KMS-11 (cell line): Measurements from ENCODE around the gene ANKRD31.

Experiments used
- H2AFZ ChIP-seq: fragments of 200-600 bp; sonication (generic); 2 replicates; pipeline ENCODE4 v1.6.1; 2016; ENCODE audit warnings: antibody characterized with exemption, mixed run types, low read depth
- H3K27ac ChIP-seq: fragments of 200-600 bp; sonication (generic); 2 replicates; pipeline ENCODE4 v1.6.1; 2016; ENCODE audit warnings: mild to moderate bottlenecking, mixed run types
- H3K27me3 ChIP-seq: fragments of 200-600 bp; sonication (generic); 2 replicates; pipeline ENCODE4 v1.6.1; 2017; ENCODE audit warnings: mild to moderate bottlenecking, low read depth, mixed run types, moderate library complexity; ENCODE audit not compliant: insufficient read depth
- H3K36me3 ChIP-seq: fragments of 200-600 bp; sonication (generic); 2 replicates; pipeline ENCODE4 v1.6.1; 2017; ENCODE audit warnings: mild to moderate bottlenecking, mixed run types; ENCODE audit not compliant: insufficient read depth
- H3K4me1 ChIP-seq: fragments of 200-600 bp; sonication (generic); 2 replicates; pipeline ENCODE4 v1.6.1; 2016; ENCODE audit warnings: mild to moderate bottlenecking, low read depth, mixed run types; ENCODE audit not compliant: poor library complexity, severe bottlenecking
- H3K4me2 ChIP-seq: fragments of 200-600 bp; sonication (generic); 2 replicates; pipeline ENCODE4 v1.7.0; 2016; ENCODE audit warnings: mild to moderate bottlenecking, mixed run types
- H3K4me3 ChIP-seq: fragments of 200-600 bp; sonication (generic); IDR thresholded peaks from 2 replicates; pipeline ENCODE4 v1.6.1; 2017; ENCODE audit warnings: low read depth, low read length, mixed read lengths; ENCODE audit not compliant: insufficient read depth
- H3K79me2 ChIP-seq: fragments of 200-600 bp; sonication (generic); 2 replicates; pipeline ENCODE4 v1.6.1; 2016; ENCODE audit warnings: low read depth, mixed run types; ENCODE audit not compliant: insufficient read depth
- H3K9ac ChIP-seq: fragments of 200-600 bp; sonication (generic); 2 replicates; pipeline ENCODE4 v1.6.1; 2016; ENCODE audit warnings: mild to moderate bottlenecking, mixed run types
- H4K20me1 ChIP-seq: fragments of 200-600 bp; sonication (generic); 2 replicates; pipeline ENCODE4 v1.6.1; 2016; ENCODE audit warnings: mild to moderate bottlenecking, mixed run types; ENCODE audit not compliant: insufficient read depth
- CTCF ChIP-seq: fragments of 200-600 bp; sonication (generic); conservative IDR thresholded peaks from 2 replicates; pipeline ENCODE4 v1.6.1; 2017; ENCODE audit warnings: low read depth, mild to moderate bottlenecking, antibody characterized with exemption, low read length, moderate library complexity, mixed read lengths

The ANKRD31 gene

DNA sequence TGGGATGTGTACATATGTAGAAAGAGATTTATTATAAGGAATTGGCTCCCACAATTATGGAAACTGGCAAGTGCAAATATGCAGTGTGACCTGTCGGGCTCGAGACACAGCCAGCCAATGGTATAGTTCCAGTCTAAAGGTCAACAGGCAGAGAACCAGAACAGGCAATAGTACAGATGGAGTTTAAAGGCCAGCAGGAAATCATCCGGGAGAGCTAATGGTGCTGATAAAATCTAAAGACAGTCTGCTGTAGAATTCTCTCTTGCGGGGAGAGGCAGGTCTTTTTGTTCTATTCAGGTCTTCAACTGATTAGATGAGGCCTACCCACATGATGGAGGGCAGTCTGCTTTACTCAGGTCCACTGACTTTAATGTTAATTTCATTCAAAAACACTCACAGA lies 21.8 kb downstream of the ANKRD31 start:
- no peak overlapping the region for H3K4me2 ChIP-seq
- H2AFZ ChIP-seq, result no peak overlapping the region
- no peaks in the 10 kb centered on the region for H3K4me1 ChIP-seq
- no peak overlapping the region for H3K27ac ChIP-seq
- no peaks in the 10 kb centered on the region for H3K36me3 ChIP-seq
- H3K27me3 ChIP-seq, result no peaks in the 10 kb centered on the region
- H3K4me3 ChIP-seq, result no peak overlapping the region
- no peaks in the 10 kb centered on the region for H4K20me1 ChIP-seq
- no peaks in the 10 kb centered on the region for H3K79me2 ChIP-seq
- H3K9ac ChIP-seq, result no peak overlapping the region
- no peak for TF ChIP-seq CTCF

DNA sequence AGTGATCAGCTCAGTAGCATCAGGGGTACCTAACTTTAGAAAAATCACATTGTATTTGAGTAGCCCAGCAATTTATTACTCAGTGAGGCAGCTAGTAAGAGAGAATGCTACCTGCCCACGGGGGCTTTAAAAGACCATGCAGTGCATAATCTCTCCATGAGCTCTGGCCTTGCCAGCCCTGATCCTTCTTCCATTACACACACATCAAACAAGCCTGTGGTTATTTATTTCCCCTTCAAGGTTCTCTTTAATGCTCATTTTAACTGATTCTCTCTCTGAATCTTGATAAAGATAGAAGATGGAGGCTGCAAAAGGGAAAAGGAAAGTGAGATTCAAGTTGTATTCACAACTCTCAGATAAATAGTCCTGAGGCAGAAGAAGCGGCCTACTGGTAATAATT lies 22.3 kb downstream of the ANKRD31 start:
- no peak overlapping the region for H3K9ac ChIP-seq
- H3K4me3 ChIP-seq, result no peak overlapping the region
- H3K27me3 ChIP-seq, result no peaks in the 10 kb centered on the region
- H3K4me2 ChIP-seq, result no peak overlapping the region
- H4K20me1 ChIP-seq, result no peaks in the 10 kb centered on the region
- H2AFZ ChIP-seq, result no peak overlapping the region
- no peaks in the 10 kb centered on the region for H3K36me3 ChIP-seq
- no peak overlapping the region for H3K27ac ChIP-seq
- no peaks in the 10 kb centered on the region for H3K79me2 ChIP-seq
- TF ChIP-seq CTCF, result no peak
- H3K4me1 ChIP-seq, result no peaks in the 10 kb centered on the region

- Histone ChIP-seq H3K4me1 (no peaks in the 10 kb centered on the region), H3K9ac (no peak overlapping the region), H3K79me2 (no peaks in the 10 kb centered on the region), H3K36me3 (no peaks in the 10 kb centered on the region), H3K27me3 (no peaks in the 10 kb centered on the region), H2AFZ (no peak overlapping the region), H3K4me2 (no peak overlapping the region), H4K20me1 (no peaks in the 10 kb centered on the region), H3K27ac (no peak overlapping the region), H3K4me3 (no peak overlapping the region)
- TF ChIP-seq CTCF, result no peak
Observed at GRCh38 chr5:75203604-75204003, 33.1 kb downstream of the ANKRD31 start.

DNA sequence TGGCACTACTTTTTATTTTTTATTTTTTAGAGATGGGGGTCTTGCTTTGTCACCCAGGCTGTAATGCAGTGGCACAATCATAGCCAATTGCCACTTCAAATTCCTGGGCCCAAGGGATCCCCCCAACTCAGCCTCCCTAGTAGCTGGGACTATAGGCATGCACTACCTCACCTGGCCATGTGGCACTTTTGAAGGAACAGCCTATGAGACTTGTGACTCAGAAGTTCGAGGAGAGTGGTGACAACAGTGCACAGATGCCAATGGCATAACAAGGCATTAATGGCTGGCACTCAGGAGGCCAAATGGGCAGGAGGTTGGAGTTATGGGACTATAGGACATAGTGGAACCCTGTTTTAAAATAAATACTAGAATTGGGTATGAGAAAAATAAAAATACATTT lies 33.7 kb downstream of the ANKRD31 start:
- no peak for TF ChIP-seq CTCF
- Histone ChIP-seq H3K36me3 (no peaks in the 10 kb centered on the region), H3K9ac (no peak overlapping the region), H3K79me2 (no peaks in the 10 kb centered on the region), H3K27me3 (no peaks in the 10 kb centered on the region), H3K4me1 (no peaks in the 10 kb centered on the region), H4K20me1 (no peaks in the 10 kb centered on the region), H3K27ac (no peak overlapping the region), H3K4me3 (no peak overlapping the region), H3K4me2 (no peak overlapping the region), H2AFZ (no peak overlapping the region)

DNA sequence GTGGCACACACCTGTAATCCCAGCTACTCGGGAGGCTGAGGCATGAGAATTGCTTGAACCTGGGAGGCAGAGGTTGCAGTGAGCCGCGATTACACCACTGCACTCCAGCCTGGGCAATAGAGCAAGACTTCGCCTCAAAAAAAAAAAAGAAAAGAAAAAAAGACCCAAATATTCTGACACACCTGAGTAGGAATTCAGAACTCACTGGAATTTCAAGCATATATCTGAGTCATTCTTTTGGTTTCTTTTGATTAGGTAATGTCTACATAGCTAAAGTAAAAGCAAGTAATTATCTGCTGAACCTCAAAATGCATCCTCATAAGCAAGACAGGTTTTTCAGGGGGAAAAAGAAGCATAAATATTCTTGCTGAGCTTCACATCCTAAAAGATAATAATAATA lies 35.9 kb downstream of the ANKRD31 start:
- no peaks in the 10 kb centered on the region for H4K20me1 ChIP-seq
- no peaks in the 10 kb centered on the region for H3K79me2 ChIP-seq
- TF ChIP-seq CTCF, result no peak
- H2AFZ ChIP-seq, result no peak overlapping the region
- H3K9ac ChIP-seq, result no peak overlapping the region
- H3K36me3 ChIP-seq, result no peaks in the 10 kb centered on the region
- no peak overlapping the region for H3K4me3 ChIP-seq
- no peaks in the 10 kb centered on the region for H3K27me3 ChIP-seq
- no peak overlapping the region for H3K4me2 ChIP-seq
- H3K4me1 ChIP-seq, result no peaks in the 10 kb centered on the region
- no peak overlapping the region for H3K27ac ChIP-seq
